K562 (cell line): ENCODE data around the gene SULT1C4.

Experiments
- EZH2 ChIP-seq: IDR thresholded peaks from 2 replicates; pipeline ENCODE4 v1.6.1; 2012; ENCODE audit warnings: low read depth, mild to moderate bottlenecking, inconsistent platforms, low read length, borderline replicate concordance
- HOXB6 ChIP-seq: fragments of 250-450 bp; sonication (Bioruptor Pico); IDR thresholded peaks from 2 replicates; pipeline ENCODE4 v1.5.1; 2022; ENCODE audit warnings: mild to moderate bottlenecking, borderline replicate concordance
- ILK ChIP-seq: fragments of 450-650 bp; IDR thresholded peaks from 2 replicates; pipeline ENCODE4 v1.6.1; 2016; ENCODE audit warnings: missing genetic modification characterization, low read depth, mild to moderate bottlenecking, missing compliant biosample characterization, moderate library complexity, borderline replicate concordance
- NRF1 ChIP-seq, 2 experiments: fragments of 450-650 bp; IDR thresholded peaks in 1 of 2; conservative IDR thresholded peaks in 1 of 2; 2 replicates each; pipeline ENCODE4 v1.6.1; 2014; ENCODE audit warnings: mild to moderate bottlenecking in 2 of 2
- POLR2A ChIP-seq: fragments of 450-650 bp; conservative IDR thresholded peaks from 2 replicates; pipeline ENCODE4 v1.6.1; 2016
- POLR2AphosphoS5 ChIP-seq: IDR thresholded peaks from 2 replicates; pipeline ENCODE4 v1.6.1; 2011; ENCODE audit warnings: mild to moderate bottlenecking, low read depth, low read length, moderate library complexity; ENCODE audit not compliant: control insufficient read depth, insufficient read depth
- U2AF2 ChIP-seq: fragments of 200-400 bp; formaldehyde crosslinking; optimal IDR thresholded peaks from 2 replicates; pipeline ENCODE3; 2017; ENCODE audit warnings: low read depth, mild to moderate bottlenecking, low read length
- ZBTB7A ChIP-seq: IDR thresholded peaks from 2 replicates; pipeline ENCODE4 v1.6.1; 2011; ENCODE audit warnings: low read depth, mild to moderate bottlenecking, low read length, moderate library complexity, borderline replicate concordance; ENCODE audit not compliant: control insufficient read depth
- ZNF274 ChIP-seq: IDR thresholded peaks from 2 replicates; pipeline ENCODE4 v1.6.1; 2011; ENCODE audit warnings: low read depth, mild to moderate bottlenecking, low read length, moderate library complexity, borderline replicate concordance

DNA sequence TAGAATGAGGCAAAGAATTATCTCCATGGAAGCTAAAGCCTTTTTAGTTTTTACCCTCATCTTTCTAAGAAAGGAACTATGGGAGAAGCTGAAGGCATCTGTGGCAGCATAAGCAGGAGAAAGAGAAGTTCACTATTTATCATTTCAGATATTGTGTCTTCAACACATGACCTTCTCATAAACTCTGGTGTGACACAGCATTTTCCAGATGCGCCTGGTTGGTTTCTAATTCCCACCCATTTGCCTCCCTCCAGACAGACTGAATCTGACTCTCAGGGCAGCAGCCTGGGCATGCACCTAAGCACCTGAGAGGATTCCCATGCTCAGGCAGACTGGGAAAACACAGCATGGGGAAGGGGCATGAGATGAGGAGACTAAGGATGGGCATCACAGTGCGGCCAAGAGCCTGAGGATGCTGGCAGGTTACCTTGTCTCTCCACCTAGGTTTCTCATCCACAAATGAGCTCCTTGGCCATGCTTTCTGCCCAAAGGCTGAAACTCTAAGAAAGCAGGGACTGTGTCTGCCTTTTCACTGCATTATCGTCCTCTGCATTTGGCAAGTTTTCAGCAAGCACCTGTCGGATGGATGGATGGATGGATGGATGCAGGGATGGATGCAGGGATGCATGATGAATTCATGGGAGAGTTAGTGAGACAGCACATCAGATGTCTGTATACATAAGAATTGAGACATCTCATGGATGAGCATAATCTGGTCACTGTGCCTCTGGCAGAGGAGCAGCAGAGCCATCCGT is 28.8 kb upstream of the SULT1C4 start:
- TF ChIP-seq POLR2A = no peak
- TF ChIP-seq POLR2AphosphoS5 = no peak
- no peak for TF ChIP-seq ILK
- TF ChIP-seq ZNF274 = no peak
- no peak for TF ChIP-seq ZBTB7A
- TF ChIP-seq EZH2 = no peak
- TF ChIP-seq U2AF2 = no peak
- no peak for TF ChIP-seq NRF1 (conservative IDR thresholded peaks at IDR 0.05 in 1 of 2, IDR thresholded peaks at IDR 0.05 in 1 of 2)
- no peak for TF ChIP-seq HOXB6 (CRISPR knock-in tag)
